Motor neuron (in vitro differentiated cells): Measurements from ENCODE around the gene CLEC5A. TPM values are rescaled to one million over a fixed set of nuclear protein-coding genes. Genes with fewer than 3 reads are reported as not detected.

ENCODE experiments used
- ATAC-seq, 8 experiments: fragments of 200-7000 bp; cut with Tn5 transposase; replicated peaks in 6 of 8; 2 replicates each; pipeline ENCODE4 v1.8.0; 2021; ENCODE audit warnings: mild to moderate bottlenecking in 8 of 8, moderate library complexity in 8 of 8
- H3K27ac ChIP-seq, 2 donors: fragments of 250-450 bp; sonication (Bioruptor Pico); 2 replicates each; pipeline ENCODE4 v1.9.0; 2021; ENCODE audit warnings: antibody characterized with exemption in 2 of 2, mild to moderate bottlenecking in 2 of 2, moderate library complexity in 1 of 2
- H3K4me1 ChIP-seq, 2 donors: fragments of 250-450 bp; sonication (Bioruptor Pico); replicated peaks in 1 of 2; 2 replicates each; pipeline ENCODE4 v1.6.1; 2021; ENCODE audit warnings: antibody characterized with exemption in 2 of 2, mild to moderate bottlenecking in 2 of 2, moderate library complexity in 1 of 2
- H3K4me3 ChIP-seq, 5 donors: fragments of 250-450 bp; sonication (Bioruptor Pico); 2 replicates each; pipeline ENCODE4 v1.9.0; 2021; ENCODE audit warnings: antibody characterized with exemption in 5 of 5, mild to moderate bottlenecking in 5 of 5, moderate library complexity in 4 of 5
- WGBS, 10 experiments: fragments of 450-650 bp; shearing (Covaris generic); methylation state at CpG; one replicate each; pipeline ENCODE4 v1.0.0; 2022; 5-methylcytosine and 5-hydroxymethylcytosine counted together
- in situ Hi-C, 9 experiments: fragments of 400-800 bp; cut with MboI; loops; one replicate each; pipeline ENCODE4 v1.15.0; 2021; ENCODE audit warnings: low sequenced_read_pairs in 9 of 9, low pct_unique_long_range_greater_than_20kb in 2 of 9; ENCODE audit not compliant: unreplicated experiment in 9 of 9
- total RNA-seq, 8 experiments: library from RNA; unstranded; fragments of 300-600 nt; gene quantifications; 2 replicates each; pipeline versions ENCODE4 v1.2.3 to v1.2.4, GENCODE V29; 2022

CLEC5A gene
- total RNA-seq, 8 experiments from 2014 or later, result 0.04 to 0.63 (median 0.38) TPM; not detected in 1

DNA sequence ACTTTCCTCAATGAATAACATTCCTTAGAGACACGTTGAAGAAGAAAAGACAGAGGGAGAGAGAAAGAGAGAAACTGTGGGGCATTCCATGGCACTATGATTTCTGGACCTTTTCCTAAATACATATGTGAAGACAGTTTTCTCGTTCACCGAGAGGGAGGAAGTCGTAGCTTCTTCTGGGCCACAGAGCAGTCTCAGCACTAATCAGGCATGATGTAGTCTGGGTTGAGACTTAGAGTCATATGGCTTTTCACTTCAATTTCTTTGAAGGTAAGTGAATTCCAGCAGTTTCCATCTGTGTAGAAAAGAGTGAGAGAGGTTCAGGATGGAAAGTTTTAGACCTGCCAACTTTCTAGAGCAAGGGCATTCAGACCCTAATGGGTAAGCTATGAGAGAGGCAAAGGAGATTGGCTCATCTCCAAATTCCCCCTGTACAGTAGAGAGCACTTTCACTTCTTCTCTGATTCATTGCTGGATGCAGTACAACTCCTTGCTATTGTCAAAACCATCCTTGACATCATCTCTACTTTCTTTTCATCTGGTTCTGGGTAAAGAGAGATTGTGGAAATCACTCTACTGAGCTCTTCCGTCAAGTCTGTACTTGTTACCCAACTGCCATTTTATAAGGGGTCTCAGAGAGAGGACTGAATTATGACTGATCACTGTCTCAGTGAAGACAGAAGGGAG lies 62.1 kb downstream of the CLEC5A start:
- no peak overlapping the region for H3K4me3 ChIP-seq
- no peak for ATAC-seq
- in situ Hi-C loops, result no loop called here
- 17 to 87% (median 68%) methylated on average over 3 to 5 of the region's 5 CpGs; no CpG with 5 or more reads in 4 of the 10 experiments for WGBS, 10 experiments
- H3K4me1 ChIP-seq, result no peaks in the 10 kb centered on the region
- H3K27ac ChIP-seq, result no peak overlapping the region

DNA sequence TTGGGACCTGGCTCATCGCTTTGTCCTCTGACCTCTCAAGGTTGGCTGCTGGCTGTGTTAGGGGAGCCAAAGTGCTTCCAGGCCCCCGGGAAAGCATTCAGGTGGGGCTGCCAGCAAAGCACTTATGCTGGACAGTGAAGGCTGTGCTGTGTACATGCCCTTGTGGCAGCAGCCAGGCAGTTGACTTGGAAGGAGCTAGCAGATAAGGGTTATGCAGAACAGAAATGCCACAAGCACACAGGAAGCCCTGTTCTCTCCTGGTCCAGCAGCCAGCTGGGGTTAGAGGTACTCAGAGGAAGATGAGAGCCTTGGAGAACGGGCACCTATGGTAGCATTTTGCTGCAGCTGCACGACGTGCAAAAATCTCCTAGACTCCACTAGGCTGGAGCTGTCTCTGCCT lies 65.8 kb downstream of the CLEC5A start:
- Histone ChIP-seq H3K4me1 (no peaks in the 10 kb centered on the region), H3K27ac (no peak overlapping the region), H3K4me3 (no peak overlapping the region)
- in situ Hi-C loops, result no loop called here
- no peak for ATAC-seq
- 0 to 100% (median 55%) methylated on average over 1 to 5 of the region's 5 CpGs; no CpG with 5 or more reads in 6 of the 10 experiments for WGBS, 10 experiments

DNA sequence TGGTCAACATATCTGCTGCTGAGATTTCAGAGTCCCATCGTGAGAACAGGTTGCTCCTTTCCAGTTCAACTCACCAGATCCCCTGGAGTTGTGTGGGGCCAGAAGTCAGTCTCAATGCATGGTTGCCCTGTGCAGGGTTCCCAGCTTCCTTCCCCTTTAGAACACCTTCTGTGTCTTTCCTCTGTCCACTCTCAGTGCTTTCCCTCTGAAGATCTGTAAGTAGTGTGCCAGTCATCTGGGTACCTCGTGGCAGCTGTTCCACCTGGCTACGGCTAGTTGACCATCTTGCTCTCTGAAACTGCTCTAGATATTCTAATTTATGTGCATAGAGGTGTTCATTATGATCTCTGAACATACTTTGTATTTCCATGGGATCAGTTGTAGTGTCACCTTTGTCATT lies 69.4 kb downstream of the CLEC5A start:
- H3K27ac ChIP-seq, result no peak overlapping the region
- no peaks in the 10 kb centered on the region for H3K4me1 ChIP-seq
- in situ Hi-C loops, result no loop called here
- 0 to 100% (median 44%) methylated on average over 1 to 3 of the region's 3 CpGs; no CpG with 5 or more reads in 4 of the 10 experiments for WGBS, 10 experiments
- no peak for ATAC-seq
- no peak overlapping the region for H3K4me3 ChIP-seq

Other genes with a start within 250 kb of the CLEC5A start
- 10 to 100 TPM in 7 of 8 experiments, 1 to 10 TPM in 1; 3.4 to 22.5 (median 16.7) TPM for gene DENND11, start 244.8 kb downstream of the CLEC5A start, total RNA-seq
- gene WEE2, start 238.6 kb downstream of the CLEC5A start, total RNA-seq, result under 1 TPM in 6 of 8 experiments, not detected in 2; 0.14 to 0.33 (median 0.20) TPM
- gene SSBP1, start 208.6 kb downstream of the CLEC5A start, total RNA-seq, result 100 to 1,000 TPM; 167 to 355 (median 255) TPM
- 1 to 10 TPM in 7 of 8 experiments, under 1 TPM in 1; 0.46 to 2.7 (median 1.8) TPM for gene TAS2R3, start 182.9 kb downstream of the CLEC5A start, total RNA-seq
- gene TAS2R4, start 170.3 kb downstream of the CLEC5A start, total RNA-seq, result 1 to 10 TPM in 7 of 8 experiments, under 1 TPM in 1; 0.46 to 3.1 (median 1.8) TPM
- gene TAS2R5, start 156.8 kb downstream of the CLEC5A start, total RNA-seq, result 1 to 10 TPM in 7 of 8 experiments, under 1 TPM in 1; 0.21 to 2.4 (median 1.8) TPM
- gene PRSS37, start 105.5 kb downstream of the CLEC5A start, total RNA-seq, result under 1 TPM; 0.15 to 0.73 (median 0.26) TPM
- under 1 TPM in 4 of 8 experiments, not detected in 4; 0.21 to 0.52 (median 0.28) TPM for gene OR9A4, start 30.6 kb downstream of the CLEC5A start, total RNA-seq
- under 1 TPM in 2 of 8 experiments, not detected in 6; 0.11 to 0.24 TPM for gene TAS2R38, start 26.8 kb upstream of the CLEC5A start, total RNA-seq
- under 1 TPM in 6 of 8 experiments, not detected in 2; 0.05 to 0.57 (median 0.15) TPM for gene MGAM, start 48.9 kb upstream of the CLEC5A start, total RNA-seq
- under 1 TPM in 6 of 8 experiments, not detected in 2; under 0.01 to 0.63 (median 0.13) TPM for gene MGAM2, start 164.7 kb upstream of the CLEC5A start, total RNA-seq